Measurements from ENCODE around the gene KLK10. TPM values are rescaled to one million over a fixed set of nuclear protein-coding genes. Genes with fewer than 3 reads are reported as not detected.

Gene KLK10
- total and polyA plus RNA-seq, 10 of the 15 experiments (the other 5 are each of a cell fraction or from before 2014, with no cell fraction given), result not detected

DNA sequence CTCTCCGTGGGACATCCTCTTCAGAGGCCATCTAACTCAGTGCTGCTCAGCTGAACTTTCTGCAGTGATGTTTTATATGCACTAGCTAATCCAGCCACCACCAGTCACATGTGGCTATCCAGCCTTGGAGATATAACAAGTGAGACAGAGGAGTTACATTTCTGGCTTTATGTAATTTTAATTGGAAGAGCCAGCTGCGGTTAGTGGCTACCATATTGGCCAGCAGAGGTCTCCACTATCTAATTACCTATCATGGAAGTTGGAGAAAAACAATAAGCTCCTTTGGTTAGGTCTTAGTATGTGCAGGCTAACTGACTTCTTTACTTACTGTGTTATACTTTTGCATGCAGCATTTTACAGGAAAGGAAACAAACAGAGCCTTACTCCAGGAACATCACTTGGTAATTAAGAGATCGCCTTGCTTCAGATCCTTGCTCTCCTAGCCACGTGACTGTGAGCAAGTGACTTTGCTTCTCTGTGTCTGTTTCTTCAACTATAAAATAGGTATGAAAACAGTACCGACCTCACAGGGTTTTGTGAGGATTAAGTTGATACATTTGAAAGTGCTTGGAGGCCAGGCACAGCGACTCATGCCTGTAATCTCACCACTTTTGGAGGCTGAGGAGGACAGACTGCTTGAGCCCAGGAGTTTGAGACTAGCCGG is 1.6 kb upstream of the KLK10 start:
- H3K9me3 ChIP-seq (replicated peaks; ENCODE audit: control insufficient read depth, insufficient read depth, low read length), result no peaks in the 10 kb centered on the region; the same call in 2 of the 3 replicates
- intact Hi-C loops (cut with micrococcal nuclease; ENCODE audit: unreplicated experiment) (no loop called here), in situ Hi-C loops (cut with MboI) (no loop called here)
- H3K9ac ChIP-seq (ENCODE audit: control insufficient read depth, insufficient read depth, low read length), result no peak overlapping the region
- no peak overlapping the region for H3K4me3 ChIP-seq
- POLR2A ChIA-PET, result interaction anchor here (0.6 kb wide), 1 partner anchor 13 kb away, joined by 6 read pairs; no protein-coding TSS in a partner anchor
- no peak for TF ChIP-seq NR2C2 (IDR thresholded peaks at IDR 0.05; ENCODE audit: borderline replicate concordance, control insufficient read depth, insufficient read length, low read depth)
- peak; percentile 81 for TF ChIP-seq RUNX3 (IDR thresholded peaks at IDR 0.05; ENCODE audit: low read length)
- no peak for TF ChIP-seq JUNB (IDR thresholded peaks at IDR 0.05)
- TF ChIP-seq TCF12 (IDR thresholded peaks at IDR 0.05; ENCODE audit: low read depth, low read length), result no peak
- peak; percentile 31; the same call in 1 of the 2 replicates for TF ChIP-seq RAD21 (IDR thresholded peaks at IDR 0.05; ENCODE audit: insufficient read depth, low read depth, low read length)
- TF ChIP-seq SMC3 (IDR thresholded peaks at IDR 0.05; ENCODE audit: borderline replicate concordance, low read length), result peak; percentile 27; the same call in 1 of the 2 replicates
- TF ChIP-seq IRF4 (IDR thresholded peaks at IDR 0.05; ENCODE audit: low read depth, low read length), result no peak
- TF ChIP-seq KDM1A (IDR thresholded peaks at IDR 0.05; ENCODE audit: borderline replicate concordance), result no peak
- TF ChIP-seq SIN3A (IDR thresholded peaks at IDR 0.05; ENCODE audit: low read depth, low read length), result no peak
- no peak for TF ChIP-seq PML (IDR thresholded peaks at IDR 0.05; ENCODE audit: low read length)
- peak; percentile 47 to 52 (median 48) for TF ChIP-seq CTCF (IDR thresholded peaks at IDR 0.05 in 2 of 3, conservative IDR thresholded peaks at IDR 0.05 in 1 of 3; ENCODE audit: control insufficient read depth in 2 of 3, extremely low read depth in 1 of 3, insufficient read depth in 1 of 3, low read depth in 3 of 3, low read length in 3 of 3)
- no peak for TF ChIP-seq POU2F2 (IDR thresholded peaks at IDR 0.05; ENCODE audit: borderline replicate concordance, low read depth, low read length)
- H2AFZ ChIP-seq (ENCODE audit: control insufficient read depth, low read depth, low read length), result no peak overlapping the region
- SMC1A ChIA-PET (ENCODE audit: uncharacterized antibody, unreplicated experiment), result no interaction called here
- WGBS (ENCODE audit: insufficient coverage, insufficient replicate concordance, low lambda C conversion rate, missing lambda C conversion rate), result 24% methylated on average over 7 of the region's 7 CpGs
- H3K27me3 ChIP-seq (replicated peaks in 1 of 2; ENCODE audit: control insufficient read depth in 2 of 2, insufficient read depth in 2 of 2, low read length in 1 of 2), result no peaks in the 10 kb centered on the region; a peak in 3 of 4 replicates
- BruUV-seq (replicated peaks), result no TSS peak
- no peaks in the 10 kb centered on the region for H3K36me3 ChIP-seq (ENCODE audit: control insufficient read depth in 2 of 2, insufficient read depth in 2 of 2, low read length in 1 of 2)
- FAIRE-seq (peak; percentile 54), DNase-seq (ENCODE audit: low read depth, low spot score) (no peak), ATAC-seq (peak; percentile 49)
- RAD21 ChIA-PET (ENCODE audit: unreplicated experiment), result interaction anchor here (0.5 to 1.4 kb wide), 2 partner anchors 75 to 98 kb away, joined by 3 to 4 read pairs; no protein-coding TSS in a partner anchor
- CTCF ChIA-PET, result interaction anchor here (0.7 to 1.9 kb wide), 6 partner anchors 41 to 238 kb away, joined by 3 to 17 read pairs (median 4); no protein-coding TSS in a partner anchor
- no peak overlapping the region for H3K4me2 ChIP-seq (ENCODE audit: control insufficient read depth, insufficient read depth)
- H3K27ac ChIP-seq (ENCODE audit: control insufficient read depth, insufficient read depth), result no peak overlapping the region
- no peaks in the 10 kb centered on the region for H3K4me1 ChIP-seq (ENCODE audit: control insufficient read depth, insufficient read depth, low read length)
- no peaks in the 10 kb centered on the region for H4K20me1 ChIP-seq (ENCODE audit: control insufficient read depth, insufficient read depth)
- H3K79me2 ChIP-seq (ENCODE audit: control insufficient read depth, insufficient read depth, low read length), result no peaks in the 10 kb centered on the region

Measured in GM12878 (cell line).